Neural progenitor cell (in vitro differentiated cells): ENCODE measurements around the gene TRIM38. TPM values are rescaled to one million over a fixed set of nuclear protein-coding genes. Genes with fewer than 3 reads are reported as not detected.

Experiments
- DNase-seq: peaks from one replicate; pipeline ENCODE4 v3.0.0-alpha.2; 2016; ENCODE audit warnings: low spot score
- H2AFZ ChIP-seq: fragments of 200-600 bp; sonication (generic); replicated peaks from 2 replicates; pipeline ENCODE4 v1.6.1; 2016; ENCODE audit warnings: antibody characterized with exemption
- H3F3A ChIP-seq: fragments of 200-600 bp; sonication (generic); 2 replicates; pipeline ENCODE4 v1.6.1; 2016; ENCODE audit warnings: antibody characterized with exemption, low read depth
- H3K27ac ChIP-seq: fragments of 200-600 bp; sonication (generic); 2 replicates; pipeline ENCODE4 v1.5.1; 2016; ENCODE audit warnings: mild to moderate bottlenecking
- H3K27me3 ChIP-seq: fragments of 200-600 bp; sonication (generic); 2 replicates; pipeline ENCODE4 v1.6.1; 2016; ENCODE audit warnings: mild to moderate bottlenecking, moderate library complexity
- H3K36me3 ChIP-seq: fragments of 200-600 bp; sonication (generic); 2 replicates; pipeline ENCODE4 v1.5.1; 2016
- H3K4me1 ChIP-seq: fragments of 200-600 bp; sonication (generic); 2 replicates; pipeline ENCODE4 v1.6.1; 2016; ENCODE audit warnings: mixed run types
- H3K4me2 ChIP-seq: fragments of 200-600 bp; sonication (generic); 2 replicates; pipeline ENCODE4 v1.6.1; 2016
- H3K4me3 ChIP-seq: fragments of 200-600 bp; sonication (generic); 2 replicates; pipeline ENCODE4 v1.5.1; 2016
- H3K79me2 ChIP-seq: fragments of 200-600 bp; sonication (generic); 2 replicates; pipeline ENCODE4 v1.6.1; 2016; ENCODE audit warnings: low read depth
- H3K9ac ChIP-seq: fragments of 200-600 bp; sonication (generic); 2 replicates; pipeline ENCODE4 v1.6.1; 2016
- H3K9me3 ChIP-seq: fragments of 200-600 bp; sonication (generic); 2 replicates; pipeline ENCODE4 v1.5.1; 2016; ENCODE audit warnings: low read depth
- H4K20me1 ChIP-seq: fragments of 200-600 bp; sonication (generic); 2 replicates; pipeline ENCODE4 v1.6.1; 2016; ENCODE audit warnings: low read depth
- H3K27ac Mint-ChIP-seq: 3 replicates; pipeline ENCODE4 v1.8.0; 2021; ENCODE audit warnings: mixed read lengths
- H3K27me3 Mint-ChIP-seq: 2 replicates; pipeline ENCODE4 v1.8.0; 2022; ENCODE audit warnings: low read depth, mild to moderate bottlenecking, inconsistent platforms, moderate library complexity, mixed read lengths; ENCODE audit not compliant: insufficient read depth
- H3K36me3 Mint-ChIP-seq: 3 replicates; pipeline ENCODE4 v1.8.0; 2021; ENCODE audit warnings: mixed read lengths
- H3K4me1 Mint-ChIP-seq: 3 replicates; pipeline ENCODE4 v1.8.0; 2021; ENCODE audit warnings: mixed read lengths
- H3K4me3 Mint-ChIP-seq: 3 replicates; pipeline ENCODE4 v1.8.0; 2021; ENCODE audit warnings: mild to moderate bottlenecking, moderate library complexity, mixed read lengths
- H3K9me3 Mint-ChIP-seq: 3 replicates; pipeline ENCODE4 v1.8.0; 2020; ENCODE audit warnings: mixed read lengths
- EZH2 ChIP-seq: fragments of 200-600 bp; sonication (generic); IDR thresholded peaks from 2 replicates; pipeline ENCODE4 v1.6.1; 2017; ENCODE audit warnings: antibody characterized with exemption, mild to moderate bottlenecking, moderate library complexity
- EZH2phosphoT487 ChIP-seq: fragments of 200-600 bp; sonication (generic); IDR thresholded peaks from 2 replicates; pipeline ENCODE4 v1.6.1; 2017; ENCODE audit warnings: antibody characterized with exemption
- total RNA-seq: library from RNA; depleted of rRNA; stranded (reverse); fragments of >200 nt; gene quantifications from 2 replicates; pipeline ENCODE4 v1.2.3, GENCODE V29; 2015; ENCODE audit warnings: low replicate concordance
- TF ChIP-seq, protein P1 (sequence below): fragments of 200-600 bp; sonication (generic); IDR thresholded peaks from 2 replicates; pipeline ENCODE4 v1.5.1; 2017; ENCODE audit warnings: antibody characterized with exemption, mild to moderate bottlenecking

The TRIM38 gene
- total RNA-seq, 1 donor from 2014 or later = 0.30 TPM

DNA sequence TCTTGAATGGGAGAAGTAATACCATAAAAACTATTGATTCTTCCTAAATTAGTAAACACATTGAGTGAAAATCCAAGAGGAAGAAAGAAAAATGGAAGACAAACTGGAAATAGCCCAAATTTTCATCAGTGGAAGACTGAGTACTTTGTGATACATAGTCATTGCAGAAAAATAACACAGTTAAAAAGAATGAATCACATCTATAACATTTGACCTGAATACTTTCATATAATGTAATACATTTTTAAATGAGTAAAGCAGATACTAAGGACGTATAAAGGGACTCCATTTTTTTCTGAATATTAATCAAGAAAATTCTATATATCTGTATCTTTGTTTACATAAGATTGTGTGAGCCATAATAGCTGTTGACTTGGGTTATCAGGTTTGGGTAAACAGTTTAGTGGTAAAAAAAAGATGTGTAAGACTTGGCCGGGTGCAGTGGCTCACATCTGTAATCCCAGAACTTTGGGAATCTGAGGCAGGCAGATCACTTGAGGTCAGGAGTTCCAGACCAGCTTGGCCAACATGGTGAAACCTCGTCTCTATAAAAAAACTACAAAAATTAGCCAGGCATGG is 27.8 kb upstream of the TRIM38 start:
- H3K27ac Mint-ChIP-seq = no peak overlapping the region
- H3K4me3 Mint-ChIP-seq = no peak overlapping the region
- Histone ChIP-seq H4K20me1 (no peaks in the 10 kb centered on the region), H3K79me2 (no peaks in the 10 kb centered on the region), H3K4me3 (no peak overlapping the region), H3K27me3 (no peaks in the 10 kb centered on the region), H3K27ac (no peak overlapping the region), H3F3A (no peaks in the 10 kb centered on the region), H3K4me1 (no peaks in the 10 kb centered on the region), H3K9ac (no peak overlapping the region), H2AFZ (no peak overlapping the region), H3K9me3 (no peaks in the 10 kb centered on the region), H3K4me2 (no peak overlapping the region), H3K36me3 (no peaks in the 10 kb centered on the region)
- no peak for TF ChIP-seq EZH2phosphoT487
- TF ChIP-seq, protein P1, sequence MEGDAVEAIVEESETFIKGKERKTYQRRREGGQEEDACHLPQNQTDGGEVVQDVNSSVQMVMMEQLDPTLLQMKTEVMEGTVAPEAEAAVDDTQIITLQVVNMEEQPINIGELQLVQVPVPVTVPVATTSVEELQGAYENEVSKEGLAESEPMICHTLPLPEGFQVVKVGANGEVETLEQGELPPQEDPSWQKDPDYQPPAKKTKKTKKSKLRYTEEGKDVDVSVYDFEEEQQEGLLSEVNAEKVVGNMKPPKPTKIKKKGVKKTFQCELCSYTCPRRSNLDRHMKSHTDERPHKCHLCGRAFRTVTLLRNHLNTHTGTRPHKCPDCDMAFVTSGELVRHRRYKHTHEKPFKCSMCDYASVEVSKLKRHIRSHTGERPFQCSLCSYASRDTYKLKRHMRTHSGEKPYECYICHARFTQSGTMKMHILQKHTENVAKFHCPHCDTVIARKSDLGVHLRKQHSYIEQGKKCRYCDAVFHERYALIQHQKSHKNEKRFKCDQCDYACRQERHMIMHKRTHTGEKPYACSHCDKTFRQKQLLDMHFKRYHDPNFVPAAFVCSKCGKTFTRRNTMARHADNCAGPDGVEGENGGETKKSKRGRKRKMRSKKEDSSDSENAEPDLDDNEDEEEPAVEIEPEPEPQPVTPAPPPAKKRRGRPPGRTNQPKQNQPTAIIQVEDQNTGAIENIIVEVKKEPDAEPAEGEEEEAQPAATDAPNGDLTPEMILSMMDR = no peak
- no peak for TF ChIP-seq EZH2
- H3K27me3 Mint-ChIP-seq = no peaks in the 10 kb centered on the region
- H3K4me1 Mint-ChIP-seq = no peaks in the 10 kb centered on the region
- H3K36me3 Mint-ChIP-seq = no peaks in the 10 kb centered on the region
- no peaks in the 10 kb centered on the region for H3K9me3 Mint-ChIP-seq
- no peak for DNase-seq

DNA sequence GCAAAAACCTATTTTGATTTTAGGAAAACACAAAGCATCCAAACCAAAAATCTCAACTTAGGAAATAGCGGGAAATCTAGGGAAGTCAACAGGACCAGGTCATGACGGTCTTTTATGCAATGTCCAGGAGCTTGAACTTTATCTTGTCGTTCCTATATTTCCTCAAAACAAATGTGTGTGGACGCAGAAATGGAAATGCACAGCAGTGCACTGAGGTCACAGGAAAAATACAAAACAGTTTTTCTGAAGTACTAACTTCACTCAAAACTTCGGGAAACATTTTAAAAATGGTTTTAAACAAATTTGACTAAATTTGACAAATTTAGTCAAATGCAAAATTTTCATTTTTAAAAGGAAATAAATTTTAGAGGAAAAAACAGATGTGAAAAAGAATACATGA is 26.6 kb upstream of the TRIM38 start:
- no peaks in the 10 kb centered on the region for H3K9me3 Mint-ChIP-seq
- Histone ChIP-seq H3K9ac (no peak overlapping the region), H4K20me1 (no peaks in the 10 kb centered on the region), H3K9me3 (no peaks in the 10 kb centered on the region), H3K4me1 (no peaks in the 10 kb centered on the region), H3K4me2 (no peak overlapping the region), H3K36me3 (no peaks in the 10 kb centered on the region), H2AFZ (no peak overlapping the region), H3F3A (no peaks in the 10 kb centered on the region), H3K79me2 (no peaks in the 10 kb centered on the region), H3K4me3 (no peak overlapping the region), H3K27me3 (no peaks in the 10 kb centered on the region), H3K27ac (no peak overlapping the region)
- no peak for DNase-seq
- H3K36me3 Mint-ChIP-seq = no peaks in the 10 kb centered on the region
- TF ChIP-seq, protein P1 = no peak
- no peak for TF ChIP-seq EZH2
- no peak for TF ChIP-seq EZH2phosphoT487
- H3K27me3 Mint-ChIP-seq = no peaks in the 10 kb centered on the region
- H3K4me3 Mint-ChIP-seq = no peak overlapping the region
- no peak overlapping the region for H3K27ac Mint-ChIP-seq
- H3K4me1 Mint-ChIP-seq = no peaks in the 10 kb centered on the region

DNA sequence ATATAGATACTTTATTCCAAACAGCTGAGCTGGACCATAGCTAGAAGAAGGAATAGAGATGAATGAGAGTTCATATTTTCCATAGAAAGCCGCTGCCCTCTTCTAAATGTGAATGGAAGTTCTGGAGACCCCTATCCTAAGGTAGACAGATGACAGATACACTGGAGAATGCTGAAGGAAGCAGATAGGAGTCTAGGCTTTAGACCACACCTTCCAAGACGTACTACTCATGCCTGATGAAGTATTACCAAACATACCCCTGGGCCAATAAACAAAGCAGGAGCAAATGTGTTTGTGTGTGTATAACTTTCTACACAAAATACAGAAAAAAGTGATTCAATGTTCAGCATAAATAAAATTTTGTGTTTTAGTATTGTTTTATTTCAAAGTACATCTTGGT is 23.0 kb upstream of the TRIM38 start:
- Histone ChIP-seq H2AFZ (no peak overlapping the region), H3K4me1 (no peaks in the 10 kb centered on the region), H3K4me2 (no peak overlapping the region), H3K9me3 (no peaks in the 10 kb centered on the region), H3K9ac (no peak overlapping the region), H3K27ac (no peak overlapping the region), H3K79me2 (no peaks in the 10 kb centered on the region), H3K4me3 (no peak overlapping the region), H3F3A (no peaks in the 10 kb centered on the region), H3K36me3 (no peaks in the 10 kb centered on the region), H4K20me1 (no peaks in the 10 kb centered on the region), H3K27me3 (no peaks in the 10 kb centered on the region)
- H3K9me3 Mint-ChIP-seq = no peaks in the 10 kb centered on the region
- DNase-seq = no peak
- no peaks in the 10 kb centered on the region for H3K4me1 Mint-ChIP-seq
- no peak overlapping the region for H3K4me3 Mint-ChIP-seq
- no peaks in the 10 kb centered on the region for H3K27me3 Mint-ChIP-seq
- H3K27ac Mint-ChIP-seq = no peak overlapping the region
- TF ChIP-seq EZH2 = no peak
- TF ChIP-seq EZH2phosphoT487 = no peak
- TF ChIP-seq, protein P1 = no peak
- H3K36me3 Mint-ChIP-seq = no peaks in the 10 kb centered on the region
